ENCODE measurements around the gene ZBTB7C.

GRCh38 chr18:48260237-48260636 is 148.9 kb downstream of the ZBTB7C start:
- TF ChIP-seq YY1 (IDR thresholded peaks at IDR 0.05) (no peak), JUND (IDR thresholded peaks at IDR 0.05) (no peak), REST (IDR thresholded peaks at IDR 0.05) (no peak), HNF4A (conservative IDR thresholded peaks at IDR 0.05) (no peak), MAX (IDR thresholded peaks at IDR 0.05) (no peak), CTCF (IDR thresholded peaks at IDR 0.05; ENCODE audit: low read depth, low read length, missing input control) (no peak), TAF1 (conservative IDR thresholded peaks at IDR 0.05) (no peak), ATF3 (IDR thresholded peaks at IDR 0.05) (no peak), RAD21 (IDR thresholded peaks at IDR 0.05) (no peak), ZBTB33 (IDR thresholded peaks at IDR 0.05) (no peak), SP1 (IDR thresholded peaks at IDR 0.05) (no peak), GABPA (IDR thresholded peaks at IDR 0.05 in 1 of 2, conservative IDR thresholded peaks at IDR 0.05 in 1 of 2) (no peak), EGR1 (IDR thresholded peaks at IDR 0.05; ENCODE audit: low read depth in 2 of 2) (no peak)

Measured in liver (tissue), 3 donors.